K562 (cell line): ENCODE data around the gene LHX3. TPM values are rescaled to one million over a fixed set of nuclear protein-coding genes. Genes with fewer than 3 reads are reported as not detected.

ENCODE experiments used
- BRD9 ChIP-seq: fragments of 450-650 bp; IDR thresholded peaks from 2 replicates; pipeline ENCODE4 v1.6.1; 2018; ENCODE audit warnings: low read depth; ENCODE audit not compliant: partially characterized antibody
- CBX5 ChIP-seq: IDR thresholded peaks from 2 replicates; pipeline ENCODE4 v1.6.1; 2014; ENCODE audit warnings: low read depth, borderline replicate concordance
- CHD1 ChIP-seq: fragments of 200-600 bp; sonication (generic); IDR thresholded peaks from one replicate; pipeline ENCODE4 v1.6.1; 2012; ENCODE audit warnings: mild to moderate bottlenecking, moderate library complexity, low read length, inconsistent platforms
- GTF2A2 ChIP-seq: IDR thresholded peaks from 2 replicates; pipeline ENCODE4 v1.6.1; 2016; ENCODE audit warnings: mild to moderate bottlenecking, missing genetic modification characterization, missing compliant biosample characterization
- IFI16 ChIP-seq: fragments of 250-450 bp; sonication (Bioruptor Pico); IDR thresholded peaks from 2 replicates; pipeline ENCODE4 v2.1.2; 2022; ENCODE audit warnings: mild to moderate bottlenecking, inconsistent platforms
- KAT7 ChIP-seq: sonication (generic); formaldehyde crosslinking; IDR thresholded peaks from 2 replicates; pipeline ENCODE4 v1.8.0; 2022; ENCODE audit warnings: missing genetic modification reagents, mild to moderate bottlenecking, borderline replicate concordance
- MYC ChIP-seq, 2 experiments: fragments of 250-450 bp in 1 of 2; sonication (Bioruptor Pico) in 1 of 2; IDR thresholded peaks; 2 replicates each; pipeline versions ENCODE4 v1.5.1 to v1.6.1; 2012 to 2021; ENCODE audit warnings: low read depth in 2 of 2, borderline replicate concordance in 1 of 2, improper control_type of control experiment in 1 of 2, low read length in 1 of 2, mild to moderate bottlenecking in 1 of 2, moderate library complexity in 1 of 2
- NFIC ChIP-seq: fragments of 450-650 bp; IDR thresholded peaks from 2 replicates; pipeline ENCODE4 v1.6.1; 2017; ENCODE audit warnings: mild to moderate bottlenecking, inconsistent platforms
- NRF1 ChIP-seq, 2 experiments: fragments of 450-650 bp; IDR thresholded peaks in 1 of 2; conservative IDR thresholded peaks in 1 of 2; 2 replicates each; pipeline ENCODE4 v1.6.1; 2014; ENCODE audit warnings: mild to moderate bottlenecking in 2 of 2
- PML ChIP-seq: IDR thresholded peaks from 2 replicates; pipeline ENCODE4 v1.6.1; 2012; ENCODE audit warnings: low read length, inconsistent platforms
- PRPF4 ChIP-seq: fragments of 200-400 bp; formaldehyde crosslinking; IDR thresholded peaks from one replicate; pipeline ENCODE4 v1.6.1; 2017; ENCODE audit warnings: low read length, low read depth, mild to moderate bottlenecking; ENCODE audit not compliant: insufficient read depth, poor library complexity, severe bottlenecking
- SRSF3 ChIP-seq: fragments of 200-400 bp; formaldehyde crosslinking; IDR thresholded peaks from 2 replicates; pipeline ENCODE4 v1.6.1; 2016; ENCODE audit warnings: mild to moderate bottlenecking, low read length, moderate library complexity; ENCODE audit not compliant: insufficient read depth
- XRCC4 ChIP-seq: IDR thresholded peaks from one replicate; pipeline ENCODE4 v1.6.1; 2011; ENCODE audit not compliant: insufficient read depth, insufficient read length; ENCODE audit errors: extremely low read depth
- ZKSCAN1 ChIP-seq: fragments of 150-350 bp; IDR thresholded peaks from 2 replicates; pipeline ENCODE4 v1.6.1; 2016; ENCODE audit warnings: low read depth, low read length
- ZNF766 ChIP-seq: fragments of 200-800 bp; sonication (Bioruptor generic); conservative IDR thresholded peaks from 2 replicates; pipeline ENCODE4 v1.6.1; 2016; ENCODE audit warnings: missing genetic modification characterization, missing compliant biosample characterization
- polyA plus RNA-seq, 8 experiments: library from polyadenylated mRNA; depleted of rRNA in 4 of 8; stranded (reverse) in 5 of 8; unstranded in 3 of 8; fragments of >200 nt; fragmentation: Nextera tagmentation in 2 of 8; fragmentation: Illumina TruSeq in 1 of 8; extraction: Ambion mirVana in 2 of 8; extraction: Trizol in 1 of 8; gene quantifications; 2 replicates each; pipeline versions ENCODE4 v1.2.1 to v1.2.3, GENCODE V29; 2011 to 2014; ENCODE audit warnings: inconsistent platforms in 1 of 8, missing spikeins in 1 of 8
- total RNA-seq, 7 experiments: library from RNA; depleted of rRNA in 6 of 7; stranded (reverse); fragments of >200 nt in 6 of 7; fragmentation: Illumina TruSeq in 2 of 7; extraction: Trizol in 2 of 7; gene quantifications; 2 replicates each; pipeline versions ENCODE4 v1.2.1 to v1.2.3, GENCODE V29; 2011 to 2021; ENCODE audit warnings: low replicate concordance in 1 of 7
- TF ChIP-seq, protein P1 (sequence below): fragments of 200-800 bp; sonication (Bioruptor generic); IDR thresholded peaks from 2 replicates; pipeline ENCODE4 v1.6.1; 2017; ENCODE audit warnings: missing genetic modification characterization, missing compliant biosample characterization
- TF ChIP-seq, protein P2 (sequence below): fragments of 250-450 bp; sonication (Bioruptor Pico); IDR thresholded peaks from 2 replicates; pipeline ENCODE4 v1.4.0; 2020; ENCODE audit warnings: mild to moderate bottlenecking, moderate library complexity
- TF ChIP-seq, protein P3 (sequence below): fragments of 450-650 bp; conservative IDR thresholded peaks from 2 replicates; pipeline ENCODE4 v1.6.1; 2016; ENCODE audit warnings: missing genetic modification characterization, low read depth, mild to moderate bottlenecking, control low read depth, missing compliant biosample characterization

LHX3 gene
- total and polyA plus RNA-seq, 9 of the 15 experiments (the other 6 are each of a cell fraction or from before 2014, with no cell fraction given), result 0.09 TPM; not detected in 8

DNA sequence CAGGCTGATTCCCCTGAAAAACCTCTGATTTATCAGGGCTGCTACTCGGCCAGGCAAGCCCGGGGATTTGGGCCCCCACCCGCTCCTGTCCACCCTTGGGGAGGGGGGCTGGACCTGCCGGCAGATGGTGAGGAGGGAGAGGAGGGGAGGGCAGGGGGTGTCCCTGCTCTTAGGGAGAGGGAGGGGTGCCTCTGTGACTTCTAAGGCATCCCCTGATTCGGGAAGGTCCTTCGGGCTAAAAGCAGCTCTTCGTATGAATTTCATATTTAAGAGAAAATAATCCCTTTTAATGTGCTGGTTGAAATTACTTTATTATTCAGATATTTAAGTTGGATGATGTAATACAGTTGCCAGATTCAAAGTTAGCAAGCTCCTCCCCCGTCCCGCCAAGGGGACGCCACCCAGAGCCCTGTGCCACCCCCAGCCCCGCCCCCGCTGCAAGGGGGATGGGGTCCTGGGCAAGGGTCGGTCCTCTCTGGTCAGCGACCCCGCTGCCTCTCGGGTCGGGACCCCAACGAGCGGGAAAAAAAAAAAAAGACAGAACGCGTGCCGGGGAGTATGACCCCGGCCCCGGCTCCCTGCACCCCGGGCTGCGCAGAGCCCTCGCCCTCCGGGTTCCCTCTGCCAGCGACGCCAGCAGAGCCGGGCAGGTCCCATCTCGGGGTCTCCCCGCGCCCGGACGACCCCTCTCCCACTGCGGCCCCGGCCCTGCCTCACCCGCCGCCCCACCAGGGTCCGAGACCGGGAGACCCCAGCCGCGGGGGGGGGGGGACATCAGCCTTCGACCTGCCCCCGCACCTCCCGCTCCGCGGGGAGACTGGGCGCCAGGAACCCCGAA, 12.4 kb downstream of the LHX3 start (continued):
- TF ChIP-seq ZNF766 (CRISPR knock-in tag), result no peak; the same call in 1 of the 2 replicates
- TF ChIP-seq, protein P1, sequence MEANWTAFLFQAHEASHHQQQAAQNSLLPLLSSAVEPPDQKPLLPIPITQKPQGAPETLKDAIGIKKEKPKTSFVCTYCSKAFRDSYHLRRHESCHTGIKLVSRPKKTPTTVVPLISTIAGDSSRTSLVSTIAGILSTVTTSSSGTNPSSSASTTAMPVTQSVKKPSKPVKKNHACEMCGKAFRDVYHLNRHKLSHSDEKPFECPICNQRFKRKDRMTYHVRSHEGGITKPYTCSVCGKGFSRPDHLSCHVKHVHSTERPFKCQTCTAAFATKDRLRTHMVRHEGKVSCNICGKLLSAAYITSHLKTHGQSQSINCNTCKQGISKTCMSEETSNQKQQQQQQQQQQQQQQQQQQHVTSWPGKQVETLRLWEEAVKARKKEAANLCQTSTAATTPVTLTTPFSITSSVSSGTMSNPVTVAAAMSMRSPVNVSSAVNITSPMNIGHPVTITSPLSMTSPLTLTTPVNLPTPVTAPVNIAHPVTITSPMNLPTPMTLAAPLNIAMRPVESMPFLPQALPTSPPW (CRISPR knock-in tag), result peak; percentile 58
- no peak for TF ChIP-seq IFI16 (CRISPR knock-in tag)
- TF ChIP-seq BRD9, result no peak
- no peak for TF ChIP-seq PML
- peak; percentile 26; the same call in 1 of the 2 replicates for TF ChIP-seq SRSF3
- 0 out of 2 replicates have a peak, but pooled peaks have one; percentile 21 for TF ChIP-seq MYC (IDR thresholded peaks at IDR 0.05; ENCODE audit: low read depth, low read length)
- TF ChIP-seq MYC (CRISPR knock-in tag; IDR thresholded peaks at IDR 0.05; ENCODE audit: borderline replicate concordance, low read depth), result no peak
- no peak for TF ChIP-seq XRCC4
- TF ChIP-seq NFIC, result no peak
- no peak for TF ChIP-seq GTF2A2 (tag)
- no peak for TF ChIP-seq KAT7 (CRISPR knock-in tag)
- no peak for TF ChIP-seq NRF1 (conservative IDR thresholded peaks at IDR 0.05 in 1 of 2, IDR thresholded peaks at IDR 0.05 in 1 of 2)
- no peak for TF ChIP-seq CHD1
- TF ChIP-seq, protein P2, sequence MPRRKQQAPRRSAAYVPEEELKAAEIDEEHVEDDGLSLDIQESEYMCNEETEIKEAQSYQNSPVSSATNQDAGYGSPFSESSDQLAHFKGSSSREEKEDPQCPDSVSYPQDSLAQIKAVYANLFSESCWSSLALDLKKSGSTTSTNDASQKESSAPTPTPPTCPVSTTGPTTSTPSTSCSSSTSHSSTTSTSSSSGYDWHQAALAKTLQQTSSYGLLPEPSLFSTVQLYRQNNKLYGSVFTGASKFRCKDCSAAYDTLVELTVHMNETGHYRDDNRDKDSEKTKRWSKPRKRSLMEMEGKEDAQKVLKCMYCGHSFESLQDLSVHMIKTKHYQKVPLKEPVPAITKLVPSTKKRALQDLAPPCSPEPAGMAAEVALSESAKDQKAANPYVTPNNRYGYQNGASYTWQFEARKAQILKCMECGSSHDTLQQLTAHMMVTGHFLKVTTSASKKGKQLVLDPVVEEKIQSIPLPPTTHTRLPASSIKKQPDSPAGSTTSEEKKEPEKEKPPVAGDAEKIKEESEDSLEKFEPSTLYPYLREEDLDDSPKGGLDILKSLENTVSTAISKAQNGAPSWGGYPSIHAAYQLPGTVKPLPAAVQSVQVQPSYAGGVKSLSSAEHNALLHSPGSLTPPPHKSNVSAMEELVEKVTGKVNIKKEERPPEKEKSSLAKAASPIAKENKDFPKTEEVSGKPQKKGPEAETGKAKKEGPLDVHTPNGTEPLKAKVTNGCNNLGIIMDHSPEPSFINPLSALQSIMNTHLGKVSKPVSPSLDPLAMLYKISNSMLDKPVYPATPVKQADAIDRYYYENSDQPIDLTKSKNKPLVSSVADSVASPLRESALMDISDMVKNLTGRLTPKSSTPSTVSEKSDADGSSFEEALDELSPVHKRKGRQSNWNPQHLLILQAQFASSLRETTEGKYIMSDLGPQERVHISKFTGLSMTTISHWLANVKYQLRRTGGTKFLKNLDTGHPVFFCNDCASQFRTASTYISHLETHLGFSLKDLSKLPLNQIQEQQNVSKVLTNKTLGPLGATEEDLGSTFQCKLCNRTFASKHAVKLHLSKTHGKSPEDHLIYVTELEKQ (CRISPR knock-in tag), result no peak
- TF ChIP-seq, protein P3, sequence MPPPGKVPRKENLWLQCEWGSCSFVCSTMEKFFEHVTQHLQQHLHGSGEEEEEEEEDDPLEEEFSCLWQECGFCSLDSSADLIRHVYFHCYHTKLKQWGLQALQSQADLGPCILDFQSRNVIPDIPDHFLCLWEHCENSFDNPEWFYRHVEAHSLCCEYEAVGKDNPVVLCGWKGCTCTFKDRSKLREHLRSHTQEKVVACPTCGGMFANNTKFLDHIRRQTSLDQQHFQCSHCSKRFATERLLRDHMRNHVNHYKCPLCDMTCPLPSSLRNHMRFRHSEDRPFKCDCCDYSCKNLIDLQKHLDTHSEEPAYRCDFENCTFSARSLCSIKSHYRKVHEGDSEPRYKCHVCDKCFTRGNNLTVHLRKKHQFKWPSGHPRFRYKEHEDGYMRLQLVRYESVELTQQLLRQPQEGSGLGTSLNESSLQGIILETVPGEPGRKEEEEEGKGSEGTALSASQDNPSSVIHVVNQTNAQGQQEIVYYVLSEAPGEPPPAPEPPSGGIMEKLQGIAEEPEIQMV, result no peak
- no peak for TF ChIP-seq CBX5
- no peak for TF ChIP-seq ZKSCAN1
- no peak for TF ChIP-seq PRPF4
